ENCODE results near the gene ANO2. TPM values are rescaled to one million over a fixed set of nuclear protein-coding genes. Genes with fewer than 3 reads are reported as not detected.

ANO2 gene
- total RNA-seq, 2 experiments from 2014 or later, result not detected

- Mint-ChIP-seq H3K4me3 (no peak overlapping the region), H3K36me3 (ENCODE audit: low read depth) (no peaks in the 10 kb centered on the region), H3K4me1 (no peaks in the 10 kb centered on the region), H3K27me3 (peaks cover 7% of the 10 kb centered on the region), H3K27ac (no peak overlapping the region), H3K9me3 (ENCODE audit: low read depth) (no peaks in the 10 kb centered on the region)
- intact Hi-C loops (cut with DNase I, micrococcal nuclease), result no loop called here
- ATAC-seq, result no peak
- CTCF ChIA-PET, result no interaction called here
- POLR2A ChIA-PET, result no interaction called here
- DNase-seq, result no peak
These were observed 379.0 kb downstream of the ANO2 start for GRCh38 chr12:5565933-5566599.

- DNase-seq (no peak), ATAC-seq (no peak)
- H3K9me3 Mint-ChIP-seq (ENCODE audit: low read depth), result no peaks in the 10 kb centered on the region
- H3K27ac Mint-ChIP-seq, result no peak overlapping the region
- CTCF ChIA-PET, result no interaction called here
- POLR2A ChIA-PET, result no interaction called here
- H3K36me3 Mint-ChIP-seq (ENCODE audit: low read depth), result no peaks in the 10 kb centered on the region
- H3K4me3 Mint-ChIP-seq, result no peak overlapping the region
- H3K27me3 Mint-ChIP-seq, result peaks cover 7% of the 10 kb centered on the region
- no peaks in the 10 kb centered on the region for H3K4me1 Mint-ChIP-seq
- intact Hi-C loops (cut with DNase I, micrococcal nuclease), result no loop called here
These were observed 382.5 kb downstream of the ANO2 start for GRCh38 chr12:5562581-5562980.

- Mint-ChIP-seq H3K4me3 (no peak overlapping the region), H3K27me3 (peaks cover 3% of the 10 kb centered on the region), H3K4me1 (no peaks in the 10 kb centered on the region), H3K36me3 (ENCODE audit: low read depth) (no peaks in the 10 kb centered on the region), H3K9me3 (ENCODE audit: low read depth) (no peaks in the 10 kb centered on the region), H3K27ac (no peak overlapping the region)
- DNase-seq (no peak), ATAC-seq (no peak)
- CTCF ChIA-PET, result interaction anchor here (0.7 kb wide), 1 partner anchor 17 kb away, joined by 3 read pairs; no protein-coding TSS in a partner anchor
- POLR2A ChIA-PET, result no interaction called here
- intact Hi-C loops (cut with DNase I, micrococcal nuclease), result no loop called here
These were observed 383.2 kb downstream of the ANO2 start for GRCh38 chr12:5561846-5562245.

GRCh38 chr12:5561057-5561456 is 384.0 kb downstream of the ANO2 start:
- no peaks in the 10 kb centered on the region for H3K4me1 Mint-ChIP-seq
- no peak overlapping the region for H3K4me3 Mint-ChIP-seq
- peaks cover 6% of the 10 kb centered on the region for H3K27me3 Mint-ChIP-seq
- ChIA-PET POLR2A (no interaction called here), CTCF (no interaction called here)
- H3K27ac Mint-ChIP-seq, result no peak overlapping the region
- ATAC-seq (no peak), DNase-seq (no peak)
- intact Hi-C loops (cut with DNase I, micrococcal nuclease), result no loop called here
- H3K36me3 Mint-ChIP-seq (ENCODE audit: low read depth), result no peaks in the 10 kb centered on the region
- no peaks in the 10 kb centered on the region for H3K9me3 Mint-ChIP-seq (ENCODE audit: low read depth)

GRCh38 chr12:5560265-5560664 is 384.8 kb downstream of the ANO2 start:
- H3K4me1 Mint-ChIP-seq, result no peaks in the 10 kb centered on the region
- no peak overlapping the region for H3K4me3 Mint-ChIP-seq

GRCh38 chr12:5557906-5558305 is 387.2 kb downstream of the ANO2 start:
- ChIA-PET POLR2A (no interaction called here), CTCF (no interaction called here)
- no peaks in the 10 kb centered on the region for H3K36me3 Mint-ChIP-seq (ENCODE audit: low read depth)
- intact Hi-C loops (cut with DNase I, micrococcal nuclease), result loop anchor here in 1 of 2 experiments (2.0 kb wide), 1 partner anchor 357 kb away; no protein-coding TSS in a partner anchor
- DNase-seq (no peak), ATAC-seq (no peak)
- no peak overlapping the region for H3K4me3 Mint-ChIP-seq
- H3K9me3 Mint-ChIP-seq (ENCODE audit: low read depth), result no peaks in the 10 kb centered on the region
- H3K4me1 Mint-ChIP-seq, result no peaks in the 10 kb centered on the region
- H3K27ac Mint-ChIP-seq, result no peak overlapping the region
- H3K27me3 Mint-ChIP-seq, result peaks cover 3% of the 10 kb centered on the region

More at GRCh38 chr12:5560265-5560664, 384.8 kb downstream of the ANO2 start:
- ChIA-PET POLR2A (no interaction called here), CTCF (no interaction called here)
- ATAC-seq (no peak), DNase-seq (no peak)
- Mint-ChIP-seq H3K27me3 (peaks cover 3% of the 10 kb centered on the region), H3K36me3 (ENCODE audit: low read depth) (no peaks in the 10 kb centered on the region), H3K9me3 (ENCODE audit: low read depth) (no peaks in the 10 kb centered on the region), H3K27ac (no peak overlapping the region)
- intact Hi-C loops (cut with DNase I, micrococcal nuclease), result no loop called here

- Mint-ChIP-seq H3K4me3 (no peak overlapping the region), H3K27me3 (peaks cover 3% of the 10 kb centered on the region), H3K27ac (no peak overlapping the region), H3K36me3 (ENCODE audit: low read depth) (no peaks in the 10 kb centered on the region), H3K4me1 (no peaks in the 10 kb centered on the region), H3K9me3 (ENCODE audit: low read depth) (no peaks in the 10 kb centered on the region)
- intact Hi-C loops (cut with DNase I, micrococcal nuclease), result loop anchor here in 1 of 2 experiments (2.0 kb wide), 1 partner anchor 356 kb away; no protein-coding TSS in a partner anchor
- POLR2A ChIA-PET, result no interaction called here
- ATAC-seq, result no peak
- CTCF ChIA-PET, result interaction anchor here (0.7 kb wide), 1 partner anchor 291 kb away, joined by 3 read pairs; no protein-coding TSS in a partner anchor
- no peak for DNase-seq
These were observed 387.9 kb downstream of the ANO2 start for GRCh38 chr12:5556946-5557673.

- DNase-seq (peak; percentile 43), ATAC-seq (no peak)
- H3K9me3 Mint-ChIP-seq (ENCODE audit: low read depth), result no peaks in the 10 kb centered on the region
- H3K27ac Mint-ChIP-seq, result no peak overlapping the region
- H3K27me3 Mint-ChIP-seq, result peaks cover 5% of the 10 kb centered on the region
- CTCF ChIA-PET, result interaction anchor here (0.6 to 0.7 kb wide), 3 partner anchors 179 to 404 kb away, joined by 3 read pairs; no protein-coding TSS in a partner anchor
- intact Hi-C loops (cut with DNase I, micrococcal nuclease), result loop anchor here in 1 of 2 experiments (2.0 kb wide), 1 partner anchor 355 kb away; no protein-coding TSS in a partner anchor
- no peak overlapping the region for H3K4me3 Mint-ChIP-seq
- H3K4me1 Mint-ChIP-seq, result no peaks in the 10 kb centered on the region
- H3K36me3 Mint-ChIP-seq (ENCODE audit: low read depth), result no peaks in the 10 kb centered on the region
- POLR2A ChIA-PET, result no interaction called here
These were observed 388.9 kb downstream of the ANO2 start for GRCh38 chr12:5556033-5556614.

- no peak overlapping the region for H3K4me3 Mint-ChIP-seq
- DNase-seq, result no peak
- CTCF ChIA-PET, result no interaction called here
- H3K27ac Mint-ChIP-seq, result no peak overlapping the region
- POLR2A ChIA-PET, result no interaction called here
- H3K9me3 Mint-ChIP-seq (ENCODE audit: low read depth), result no peaks in the 10 kb centered on the region
- peaks cover 8% of the 10 kb centered on the region for H3K27me3 Mint-ChIP-seq
- intact Hi-C loops (cut with DNase I, micrococcal nuclease), result no loop called here
- no peaks in the 10 kb centered on the region for H3K4me1 Mint-ChIP-seq
- H3K36me3 Mint-ChIP-seq (ENCODE audit: low read depth), result no peaks in the 10 kb centered on the region
- ATAC-seq, result no peak
These were observed 390.3 kb downstream of the ANO2 start for GRCh38 chr12:5554711-5555110.

GRCh38 chr12:5549011-5549410 is 396.0 kb downstream of the ANO2 start:
- ChIA-PET CTCF (no interaction called here), POLR2A (no interaction called here)
- no peaks in the 10 kb centered on the region for H3K36me3 Mint-ChIP-seq (ENCODE audit: low read depth)
- H3K4me1 Mint-ChIP-seq, result no peaks in the 10 kb centered on the region
- intact Hi-C loops (cut with DNase I, micrococcal nuclease), result no loop called here
- H3K27me3 Mint-ChIP-seq, result peaks cover 21% of the 10 kb centered on the region
- H3K4me3 Mint-ChIP-seq, result no peak overlapping the region
- DNase-seq, result no peak
- ATAC-seq, result no peak
- H3K9me3 Mint-ChIP-seq (ENCODE audit: low read depth), result no peaks in the 10 kb centered on the region
- H3K27ac Mint-ChIP-seq, result no peak overlapping the region

GRCh38 chr12:5548152-5548943 is 396.7 kb downstream of the ANO2 start:
- POLR2A ChIA-PET, result no interaction called here
- Mint-ChIP-seq H3K27ac (no peak overlapping the region), H3K36me3 (ENCODE audit: low read depth) (no peaks in the 10 kb centered on the region), H3K9me3 (ENCODE audit: low read depth) (peaks cover 2% of the 10 kb centered on the region), H3K4me1 (no peaks in the 10 kb centered on the region), H3K27me3 (peaks cover 23% of the 10 kb centered on the region), H3K4me3 (no peak overlapping the region)
- ATAC-seq, result no peak
- no peak for DNase-seq
- intact Hi-C loops (cut with DNase I, micrococcal nuclease), result no loop called here
- CTCF ChIA-PET, result no interaction called here

All from activated CD4-positive, alpha-beta T cell treated with anti-CD3 and anti-CD28 coated beads for 36 hours (primary cell).